HG02642 (cell line): ENCODE measurements around the gene BABAM2.

Source experiments
- ATAC-seq: cut with Tn5 transposase; IDR thresholded peaks from one replicate; pipeline ENCODE4 v1.9.1; 2021; ENCODE audit warnings: mild to moderate bottlenecking; ENCODE audit not compliant: unreplicated experiment, poor library complexity

Gene BABAM2

DNA sequence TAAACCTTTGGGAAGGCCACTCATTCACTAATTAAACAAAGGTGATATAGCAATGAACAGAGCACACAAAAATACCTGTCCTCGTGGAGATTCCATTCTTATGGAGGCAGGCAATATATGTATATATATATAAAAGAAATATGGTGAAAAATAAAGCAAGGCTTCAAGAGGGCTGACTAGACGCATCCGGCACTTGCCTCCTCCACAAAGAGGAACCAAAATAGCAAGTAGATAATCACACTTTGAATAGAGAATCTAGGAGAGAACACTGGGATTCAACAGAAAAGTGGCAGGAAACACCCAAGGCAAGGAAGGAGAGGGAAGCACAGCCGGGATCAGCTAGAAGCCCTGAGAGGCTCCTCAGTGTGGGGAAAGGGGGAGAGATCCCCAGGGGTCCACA is 283.7 kb downstream of the BABAM2 start:
- ATAC-seq, result no peak

GRCh38 chr2:28175028-28175427 is 284.5 kb downstream of the BABAM2 start:
- ATAC-seq, result no peak

DNA sequence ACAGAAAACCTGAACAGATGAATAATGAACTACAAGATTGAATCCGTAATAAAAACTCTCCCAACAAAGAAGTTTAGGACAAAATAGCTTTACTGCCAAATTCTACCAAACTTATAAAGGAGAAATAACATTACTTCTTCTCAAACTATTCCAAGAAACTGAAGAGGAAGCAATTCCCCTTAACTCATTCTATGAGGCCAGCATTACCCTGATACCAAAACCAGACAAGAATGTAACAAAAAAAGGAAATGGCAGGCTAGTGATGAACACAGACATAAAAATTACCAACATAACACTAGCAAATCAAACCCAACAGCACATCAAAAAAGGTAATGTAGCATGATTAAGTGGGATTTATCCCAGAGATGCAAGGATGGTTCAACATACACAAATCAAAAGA is 288.4 kb downstream of the BABAM2 start:
- ATAC-seq, result no peak

- ATAC-seq, result no peak
Measured at GRCh38 chr2:28181801-28182200, 291.3 kb downstream of the BABAM2 start.

GRCh38 chr2:28182348-28182747 is 291.8 kb downstream of the BABAM2 start:
- no peak for ATAC-seq

GRCh38 chr2:28185153-28185552 is 294.6 kb downstream of the BABAM2 start:
- no peak for ATAC-seq

- ATAC-seq, result no peak
Measured at GRCh38 chr2:28185891-28186290, 295.4 kb downstream of the BABAM2 start.

DNA sequence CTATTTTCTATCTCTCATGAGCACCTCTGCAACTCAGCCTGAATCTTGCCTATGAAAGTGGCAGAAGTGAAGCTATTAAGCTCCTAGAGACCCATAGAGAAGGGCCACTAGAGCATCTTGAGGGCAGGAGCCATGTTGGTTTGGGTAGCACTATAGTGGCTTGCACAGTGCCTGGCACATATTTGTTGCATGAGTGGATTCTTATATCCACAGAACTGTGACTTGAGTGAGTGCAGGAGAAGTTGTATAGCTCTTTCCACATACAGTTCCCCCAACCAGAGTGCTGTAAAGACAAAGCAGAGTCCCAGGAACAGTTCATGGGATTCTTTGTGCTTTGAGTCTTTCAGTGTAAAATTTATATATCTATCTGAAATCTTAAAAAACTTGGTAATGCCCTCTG is 296.7 kb downstream of the BABAM2 start:
- ATAC-seq, result no peak

DNA sequence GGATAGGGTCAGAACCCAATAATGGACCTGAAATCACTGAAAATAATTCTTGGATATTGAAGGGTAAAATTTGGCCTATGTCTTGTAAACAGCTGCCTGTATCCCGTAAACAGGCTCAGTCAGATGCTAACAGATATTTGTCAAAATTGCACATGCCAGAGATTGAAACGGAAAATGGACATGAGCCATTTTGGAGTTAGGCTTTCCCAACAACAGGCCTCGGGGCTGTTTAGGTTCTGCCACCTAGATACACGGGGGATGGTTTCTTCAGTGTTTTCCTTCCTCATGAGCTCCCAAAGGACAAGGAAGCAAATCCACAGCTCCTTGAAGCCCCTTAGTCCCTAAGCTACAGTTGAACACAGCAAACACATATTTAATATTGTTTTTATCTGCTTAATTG is 297.9 kb downstream of the BABAM2 start:
- ATAC-seq, result no peak

- ATAC-seq, result no peak
Measured at GRCh38 chr2:28193630-28194403, 303.3 kb downstream of the BABAM2 start.

GRCh38 chr2:28199995-28200679 is 309.6 kb downstream of the BABAM2 start:
- no peak for ATAC-seq

GRCh38 chr2:28201671-28202180 is 311.2 kb downstream of the BABAM2 start:
- no peak for ATAC-seq

- no peak for ATAC-seq
Measured at GRCh38 chr2:28202719-28203118, 312.2 kb downstream of the BABAM2 start.

GRCh38 chr2:28206762-28207161 is 316.2 kb downstream of the BABAM2 start:
- ATAC-seq, result no peak

- ATAC-seq, result no peak
Measured at GRCh38 chr2:28209261-28209691, 318.7 kb downstream of the BABAM2 start.

DNA sequence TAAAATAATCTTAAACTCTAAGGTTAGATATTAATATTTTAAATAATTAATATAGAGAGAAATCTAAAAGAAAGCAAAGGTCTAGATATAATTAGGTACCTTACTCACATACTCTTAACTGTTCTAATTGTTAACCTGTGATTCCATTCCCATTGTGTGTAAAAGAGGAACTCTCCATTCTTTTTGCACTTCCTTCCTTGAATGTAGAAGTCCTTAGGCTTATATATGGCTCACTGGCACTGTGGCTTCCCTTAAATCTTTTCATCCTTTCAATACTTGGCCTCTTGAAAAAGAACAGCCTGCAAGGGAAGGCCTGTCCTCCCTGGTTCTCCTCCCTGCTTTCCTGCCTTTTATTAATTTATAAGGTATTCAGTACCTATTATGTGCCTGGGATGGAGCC is 319.3 kb downstream of the BABAM2 start:
- ATAC-seq, result no peak

DNA sequence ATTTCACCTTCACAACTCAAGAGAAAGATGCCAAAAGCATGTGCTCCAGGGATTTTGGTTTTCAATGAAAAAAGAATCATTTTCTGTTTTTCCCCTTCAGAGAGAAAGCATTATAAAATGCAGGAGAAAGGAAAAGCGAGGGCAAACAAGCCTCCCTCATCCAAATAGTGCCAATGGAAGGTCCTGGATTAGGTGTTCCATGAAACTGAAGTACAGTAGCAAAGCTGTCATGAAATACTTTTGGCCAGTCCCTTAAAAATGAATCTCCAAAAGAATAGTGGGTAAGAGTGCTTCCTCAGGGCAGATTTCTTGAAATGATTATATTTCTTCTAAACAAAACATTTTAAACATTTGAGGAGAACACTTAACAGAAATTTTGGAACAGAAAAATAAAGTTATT is 320.0 kb downstream of the BABAM2 start:
- no peak for ATAC-seq

GRCh38 chr2:28216331-28216730 is 325.8 kb downstream of the BABAM2 start:
- ATAC-seq, result no peak

DNA sequence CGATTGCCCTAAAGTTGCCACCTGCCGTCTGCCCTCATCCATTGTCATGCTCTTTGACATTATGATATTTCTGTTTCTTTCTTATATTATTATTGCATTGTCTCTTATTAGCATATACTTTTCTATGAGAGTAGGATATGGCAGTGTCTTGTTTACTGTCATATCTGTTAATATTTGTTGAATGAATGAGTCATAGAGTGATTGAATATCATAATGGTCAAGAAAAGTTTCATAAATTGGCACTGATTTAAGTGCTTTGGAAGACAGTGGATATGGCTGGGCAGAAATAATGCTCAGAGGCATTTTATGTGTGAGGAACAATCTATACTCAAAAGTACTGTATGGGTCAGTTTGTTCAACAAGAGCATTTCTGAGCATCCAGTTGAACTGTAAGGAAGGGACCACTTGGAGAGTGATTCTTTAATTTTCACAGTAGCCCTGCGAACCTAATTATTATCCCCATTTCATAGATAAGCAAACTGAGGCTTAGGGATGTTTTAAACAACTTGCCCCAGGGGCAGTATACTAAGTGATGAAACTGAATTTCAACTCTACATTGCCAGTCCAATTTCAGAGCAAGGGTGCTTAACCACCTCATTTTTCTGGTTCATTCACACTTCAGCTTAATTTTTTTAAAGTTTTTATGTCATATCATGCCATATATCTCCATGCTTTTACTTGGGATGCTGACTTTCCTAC is 326.7 kb downstream of the BABAM2 start:
- ATAC-seq, result no peak

GRCh38 chr2:28219138-28219537 is 328.6 kb downstream of the BABAM2 start:
- ATAC-seq, result no peak

GRCh38 chr2:28219758-28220368 is 329.3 kb downstream of the BABAM2 start:
- ATAC-seq, result no peak
